ENCODE results near the gene HSDL2.

HSDL2 gene

GRCh38 chr9:112396416-112396815 is 16.5 kb downstream of the HSDL2 start:
- no peak for DNase-seq
- in situ Hi-C loops (cut with HindIII; ENCODE audit: low pct_ligation_motif_present, low sequenced_read_pairs) = no loop called here
- H3K27me3 ChIP-seq (replicated peaks) = no peaks in the 10 kb centered on the region
- H3K4me3 ChIP-seq (ENCODE audit: low read depth, low read length) = no peak overlapping the region
- no peak overlapping the region for H3K27ac ChIP-seq
- TF ChIP-seq CTCF (IDR thresholded peaks at IDR 0.05; ENCODE audit: low read depth, low read length, missing control alignments) = no peak
- no peaks in the 10 kb centered on the region for H3K36me3 ChIP-seq (replicated peaks)

- TF ChIP-seq CTCF (IDR thresholded peaks at IDR 0.05; ENCODE audit: low read depth, low read length, missing control alignments) = no peak
- DNase-seq = no peak
- Histone ChIP-seq H3K27ac (no peak overlapping the region), H3K4me3 (ENCODE audit: low read depth, low read length) (no peak overlapping the region), H3K27me3 (replicated peaks) (no peaks in the 10 kb centered on the region), H3K36me3 (replicated peaks) (no peaks in the 10 kb centered on the region)
- in situ Hi-C loops (cut with HindIII; ENCODE audit: low pct_ligation_motif_present, low sequenced_read_pairs) = no loop called here
These were observed 17.0 kb downstream of the HSDL2 start for GRCh38 chr9:112396872-112397271.

GRCh38 chr9:112401175-112401815 is 21.4 kb downstream of the HSDL2 start:
- no peaks in the 10 kb centered on the region for H3K36me3 ChIP-seq (replicated peaks)
- no peak for DNase-seq

GRCh38 chr9:112403614-112404201 is 23.8 kb downstream of the HSDL2 start:
- in situ Hi-C loops (cut with HindIII; ENCODE audit: low pct_ligation_motif_present, low sequenced_read_pairs) = no loop called here
- no peak for TF ChIP-seq CTCF (IDR thresholded peaks at IDR 0.05; ENCODE audit: low read depth, low read length, missing control alignments)
- DNase-seq = no peak
- Histone ChIP-seq H3K36me3 (replicated peaks) (peaks cover 3% of the 10 kb centered on the region), H3K4me3 (ENCODE audit: low read depth, low read length) (no peak overlapping the region), H3K27me3 (replicated peaks) (no peaks in the 10 kb centered on the region), H3K27ac (no peak overlapping the region)

More at GRCh38 chr9:112401175-112401815, 21.4 kb downstream of the HSDL2 start:
- TF ChIP-seq CTCF (IDR thresholded peaks at IDR 0.05; ENCODE audit: low read depth, low read length, missing control alignments) = no peak
- in situ Hi-C loops (cut with HindIII; ENCODE audit: low pct_ligation_motif_present, low sequenced_read_pairs) = no loop called here
- Histone ChIP-seq H3K4me3 (ENCODE audit: low read depth, low read length) (no peak overlapping the region), H3K27me3 (replicated peaks) (no peaks in the 10 kb centered on the region), H3K27ac (no peak overlapping the region)

- no peak for TF ChIP-seq CTCF (IDR thresholded peaks at IDR 0.05; ENCODE audit: low read depth, low read length, missing control alignments)
- no peak for DNase-seq
- peaks cover 3% of the 10 kb centered on the region for H3K36me3 ChIP-seq (replicated peaks)
- in situ Hi-C loops (cut with HindIII; ENCODE audit: low pct_ligation_motif_present, low sequenced_read_pairs) = no loop called here
- no peaks in the 10 kb centered on the region for H3K27me3 ChIP-seq (replicated peaks)
- H3K27ac ChIP-seq = no peak overlapping the region
- no peak overlapping the region for H3K4me3 ChIP-seq (ENCODE audit: low read depth, low read length)
These were observed 24.6 kb downstream of the HSDL2 start for GRCh38 chr9:112404508-112404932.

Data from brain microvascular endothelial cell (primary cell).